GM19455 (cell line): Measurements from ENCODE around the gene CYP46A1.

ENCODE experiments used
- ATAC-seq: cut with Tn5 transposase; IDR thresholded peaks from one replicate; pipeline ENCODE4 v1.9.1; 2021; ENCODE audit not compliant: unreplicated experiment

CYP46A1 gene

DNA sequence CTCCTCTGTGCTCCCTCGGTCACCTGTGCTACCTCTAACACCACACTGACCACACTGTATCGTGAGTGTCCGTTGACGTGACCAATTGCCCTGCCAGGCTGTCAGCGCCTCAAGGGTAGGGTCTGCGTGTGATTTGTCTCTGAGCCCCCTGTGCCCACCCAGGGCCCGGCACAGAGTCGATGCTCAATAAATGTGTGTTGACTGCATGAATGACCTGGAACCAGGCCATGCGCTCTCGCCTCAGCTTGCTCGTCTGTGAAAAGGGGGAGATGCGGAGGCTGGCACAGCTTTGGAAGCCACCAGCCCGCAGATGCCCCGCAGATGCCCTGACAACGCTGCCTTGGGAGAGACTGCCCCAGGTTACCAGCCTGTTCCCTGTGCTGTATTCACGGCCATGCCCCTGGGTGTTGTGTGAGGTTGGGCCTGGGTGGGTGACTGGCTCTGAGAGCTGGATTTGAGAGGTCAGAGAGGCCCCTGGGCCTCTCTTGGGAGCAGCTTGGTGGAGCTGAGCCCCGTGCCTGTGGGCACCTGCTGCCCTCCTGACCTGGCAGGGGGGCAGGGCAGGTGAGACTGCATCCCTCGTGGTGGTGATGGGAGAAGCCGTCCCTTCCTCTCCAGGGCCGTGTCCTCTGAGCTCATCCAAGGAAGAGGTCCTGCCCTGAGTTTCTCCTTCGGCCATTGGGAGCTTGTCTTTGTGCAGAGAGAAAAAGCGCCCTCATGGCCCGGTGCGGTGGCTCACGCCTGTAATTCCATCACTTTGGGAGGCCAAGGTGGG, 43.2 kb downstream of the CYP46A1 start:
- no peak for ATAC-seq

DNA sequence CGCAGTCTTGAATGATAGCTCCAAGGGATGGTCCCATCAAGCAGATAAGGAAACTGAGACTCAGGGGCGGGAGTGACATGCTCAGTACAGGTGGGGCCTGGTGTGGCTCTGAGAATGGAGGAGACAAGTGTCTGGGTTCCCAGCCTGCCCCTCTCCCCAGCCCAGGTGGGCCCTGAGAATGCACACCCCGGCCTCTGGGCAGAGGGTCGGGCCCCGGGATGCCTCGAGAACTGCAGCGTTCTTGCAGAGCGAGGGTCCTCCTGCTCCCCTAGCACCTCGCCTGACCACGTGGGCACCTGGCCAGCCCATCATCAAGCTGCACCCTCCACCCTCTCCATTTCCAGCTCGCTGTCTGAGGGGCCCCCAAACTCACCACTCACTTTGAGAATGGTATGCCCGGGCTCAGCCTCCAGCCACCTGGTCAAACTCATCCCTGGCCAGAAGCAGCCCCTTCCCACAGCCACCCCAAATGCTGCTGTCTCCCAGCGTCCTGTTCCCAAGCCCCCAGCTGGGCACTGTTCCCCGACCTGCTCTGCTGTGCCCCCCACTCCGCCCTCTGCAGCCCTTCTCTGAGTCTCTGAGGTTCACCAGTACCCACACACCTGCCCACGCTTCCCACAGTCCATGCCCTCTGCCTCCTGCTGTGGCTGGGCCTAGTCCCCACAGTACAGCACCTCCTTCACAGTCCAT, 44.3 kb downstream of the CYP46A1 start:
- no peak for ATAC-seq

DNA sequence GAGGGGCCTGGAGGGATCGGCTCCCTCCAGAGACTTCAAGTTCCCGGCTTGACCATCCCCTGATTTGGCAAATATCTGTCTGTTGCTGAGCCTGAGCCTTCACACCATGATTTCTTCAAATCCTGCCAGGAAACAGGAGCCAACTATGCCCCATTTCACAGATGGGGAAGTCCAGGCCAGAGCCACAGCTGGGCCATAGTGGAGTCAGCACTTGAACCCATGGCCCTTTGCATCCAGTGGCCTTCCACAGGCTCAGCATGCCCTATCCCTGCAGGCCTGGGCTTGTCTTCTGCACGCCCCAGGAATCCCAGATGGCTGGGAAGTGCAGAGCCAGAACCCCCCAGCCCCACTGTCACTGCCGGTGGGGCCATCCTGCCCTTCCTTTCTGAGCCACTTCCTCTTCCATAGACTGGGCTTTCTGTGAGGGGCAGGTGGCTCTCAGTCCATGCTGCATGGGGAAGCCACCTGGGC, 44.9 kb downstream of the CYP46A1 start:
- no peak for ATAC-seq

DNA sequence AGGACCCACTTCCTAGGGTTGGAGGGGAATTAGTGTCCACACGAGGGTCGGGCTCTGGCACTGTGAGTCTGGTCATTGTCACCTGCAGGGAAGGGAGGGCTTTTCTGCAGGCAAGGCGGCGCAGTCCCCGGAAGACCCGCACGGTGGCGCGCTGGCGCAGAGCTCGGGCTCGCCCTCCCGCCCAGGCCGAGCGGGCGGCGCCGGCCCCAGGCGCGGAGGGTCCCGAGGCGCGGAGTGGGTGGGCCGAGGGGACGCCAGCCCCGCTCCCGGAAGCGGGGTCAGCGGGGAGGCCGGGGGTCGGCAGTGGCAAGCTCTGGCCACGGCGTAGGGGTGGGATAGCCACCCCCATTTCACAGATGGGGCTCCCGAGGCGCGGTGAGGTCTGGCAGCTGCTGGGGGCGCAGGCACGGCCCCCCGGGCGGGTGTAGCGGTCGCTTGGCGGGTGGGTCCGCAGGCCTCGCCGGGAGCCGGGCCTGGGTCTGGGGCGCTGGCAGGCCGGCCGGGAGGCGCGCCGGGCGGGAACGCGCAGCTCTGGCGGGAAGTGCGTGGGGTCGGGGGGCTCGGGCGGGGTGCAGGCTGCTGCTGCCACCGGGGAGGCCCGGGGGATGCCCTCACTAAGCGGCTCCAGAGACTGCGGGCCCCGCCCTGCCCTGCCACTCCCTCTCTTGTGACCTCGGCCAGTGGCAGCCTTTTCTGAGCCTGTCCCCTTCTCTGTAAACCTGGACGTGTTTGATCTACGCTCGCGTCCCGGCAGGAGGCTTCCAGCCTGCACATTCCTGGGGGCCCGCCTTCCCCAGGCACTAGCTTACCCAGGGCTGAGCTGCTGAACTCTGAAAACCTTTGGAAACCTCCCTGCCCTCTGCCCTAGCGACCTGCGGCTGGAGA, 46.1 kb downstream of the CYP46A1 start:
- no peak for ATAC-seq

DNA sequence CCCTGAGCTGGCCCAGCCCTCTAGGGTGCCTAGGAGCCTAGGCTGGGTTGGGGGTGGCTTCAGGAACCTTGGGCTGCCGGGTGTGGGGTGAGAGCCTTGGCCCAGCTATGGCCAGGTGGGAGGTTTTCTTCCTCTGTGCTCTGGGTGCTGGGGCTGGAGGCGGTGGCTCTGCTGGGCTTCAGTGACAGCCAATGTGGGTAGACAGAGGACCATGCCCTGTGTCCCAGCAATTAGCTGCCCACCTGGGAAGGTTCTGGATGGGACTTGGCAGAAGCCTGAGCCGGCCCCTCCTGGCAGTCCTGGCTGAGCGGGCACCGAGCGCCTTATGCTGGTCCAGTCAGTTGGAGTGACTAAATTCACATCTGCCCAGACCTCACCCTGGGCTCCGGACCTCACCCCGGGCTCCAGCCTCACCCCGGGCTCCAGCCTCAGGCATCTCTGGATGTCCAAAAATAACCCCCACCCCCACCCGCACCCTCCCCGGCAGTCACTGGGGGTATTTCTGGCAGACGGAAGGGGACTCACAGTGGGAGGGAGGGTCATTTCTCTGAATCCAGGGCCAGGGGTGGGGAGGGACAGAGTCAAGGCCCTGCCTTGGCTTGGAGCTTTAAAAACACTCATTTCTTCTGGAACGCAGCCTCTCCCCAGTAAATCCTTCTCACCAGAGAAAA, 46.9 kb downstream of the CYP46A1 start:
- ATAC-seq, result no peak

DNA sequence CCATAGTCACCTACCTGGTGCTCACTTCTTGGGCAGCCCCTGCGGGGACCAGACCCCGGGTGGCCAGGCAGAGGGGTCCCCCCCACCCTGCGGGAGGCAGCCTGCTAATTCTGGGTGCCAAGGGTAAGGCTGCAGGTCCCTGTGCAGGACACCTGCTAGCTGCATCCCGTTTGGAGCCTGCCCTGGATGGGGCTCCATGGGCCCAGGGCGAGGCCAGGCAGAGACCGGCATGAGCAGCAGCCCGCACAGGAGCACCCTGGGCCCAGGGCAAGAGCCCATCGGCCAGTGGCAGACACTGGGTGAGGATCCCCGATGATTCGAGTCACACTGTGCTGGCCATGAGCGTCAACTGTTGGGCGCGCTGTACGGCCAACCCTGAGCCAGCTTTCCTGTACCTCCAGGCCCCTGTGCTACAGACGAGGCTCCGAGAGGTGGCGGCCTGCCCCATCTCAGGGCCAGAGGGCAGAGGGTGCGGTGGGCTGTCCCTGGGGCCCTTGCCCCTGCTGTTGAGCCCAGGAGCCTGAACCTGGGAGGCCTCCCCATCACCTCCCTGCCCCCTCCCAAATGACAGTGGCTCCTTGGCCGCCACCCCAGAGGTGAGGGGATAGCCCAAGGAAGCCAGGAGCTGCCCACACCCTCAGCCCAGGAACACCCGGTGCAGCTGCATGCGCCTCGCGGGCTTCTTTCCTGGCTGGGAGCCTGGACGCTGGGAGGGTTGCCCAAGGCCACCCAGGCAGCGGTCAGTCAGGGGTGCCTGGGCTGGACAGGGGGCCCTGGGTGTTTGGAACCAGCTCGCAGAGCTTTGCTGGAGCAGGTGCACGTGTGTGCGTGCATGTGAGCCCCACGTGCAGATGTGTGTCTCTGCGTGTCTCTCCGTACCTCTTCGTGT, 47.7 kb downstream of the CYP46A1 start:
- no peak for ATAC-seq

DNA sequence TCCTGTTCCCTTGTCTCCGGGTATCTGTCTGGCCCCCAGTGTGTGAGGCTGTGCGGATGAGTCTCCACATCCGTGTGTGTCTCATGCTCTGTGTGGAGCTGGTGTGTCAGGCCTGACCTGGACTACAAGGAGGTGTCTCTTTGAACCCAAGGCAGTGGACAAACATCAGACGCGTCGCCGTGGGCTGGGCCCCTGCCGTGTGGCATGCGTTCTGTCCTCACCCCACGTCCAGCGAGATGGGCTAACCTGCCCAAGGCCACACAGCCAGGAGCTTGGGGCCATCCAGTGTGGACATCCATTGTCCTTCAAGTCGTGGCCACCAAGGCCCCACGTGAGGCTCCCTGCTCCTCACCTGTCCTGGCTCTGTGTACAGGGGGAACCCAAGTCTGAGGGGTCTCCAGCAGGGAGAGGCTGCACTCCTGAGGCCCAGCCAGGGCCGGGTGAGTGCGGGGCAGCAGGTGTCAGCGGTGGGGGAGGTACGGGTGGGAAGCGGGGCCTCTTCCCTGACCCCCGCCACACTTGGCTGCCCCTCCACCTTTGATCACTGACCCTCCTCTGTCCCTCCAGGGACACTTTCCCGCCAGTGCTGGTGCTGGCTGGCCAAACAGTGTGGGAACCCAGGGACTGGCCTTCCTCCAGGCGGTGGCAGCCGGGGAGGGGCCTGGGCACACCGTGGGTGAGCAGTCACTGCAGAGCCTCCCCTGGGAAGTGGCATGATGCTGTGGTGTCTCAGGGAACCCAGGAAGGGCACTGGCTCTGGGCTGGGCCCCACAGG, 48.5 kb downstream of the CYP46A1 start:
- no peak for ATAC-seq

DNA sequence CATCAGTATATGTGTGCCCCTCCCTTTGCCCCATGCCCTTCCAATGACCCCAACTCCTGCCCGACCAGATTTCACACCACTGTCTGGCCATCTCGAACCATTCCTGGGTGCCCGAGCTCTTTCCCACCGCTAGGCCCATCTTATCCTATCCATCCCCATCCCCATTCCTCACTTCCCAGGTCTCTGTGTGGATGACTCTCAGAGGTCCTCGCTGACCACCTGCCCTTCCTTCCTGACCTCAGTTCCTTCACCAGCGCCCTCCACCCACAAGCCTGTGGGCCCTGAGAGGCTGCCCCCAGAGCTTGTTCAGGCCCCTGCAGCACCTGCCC, 49.1 kb downstream of the CYP46A1 start:
- ATAC-seq, result no peak

DNA sequence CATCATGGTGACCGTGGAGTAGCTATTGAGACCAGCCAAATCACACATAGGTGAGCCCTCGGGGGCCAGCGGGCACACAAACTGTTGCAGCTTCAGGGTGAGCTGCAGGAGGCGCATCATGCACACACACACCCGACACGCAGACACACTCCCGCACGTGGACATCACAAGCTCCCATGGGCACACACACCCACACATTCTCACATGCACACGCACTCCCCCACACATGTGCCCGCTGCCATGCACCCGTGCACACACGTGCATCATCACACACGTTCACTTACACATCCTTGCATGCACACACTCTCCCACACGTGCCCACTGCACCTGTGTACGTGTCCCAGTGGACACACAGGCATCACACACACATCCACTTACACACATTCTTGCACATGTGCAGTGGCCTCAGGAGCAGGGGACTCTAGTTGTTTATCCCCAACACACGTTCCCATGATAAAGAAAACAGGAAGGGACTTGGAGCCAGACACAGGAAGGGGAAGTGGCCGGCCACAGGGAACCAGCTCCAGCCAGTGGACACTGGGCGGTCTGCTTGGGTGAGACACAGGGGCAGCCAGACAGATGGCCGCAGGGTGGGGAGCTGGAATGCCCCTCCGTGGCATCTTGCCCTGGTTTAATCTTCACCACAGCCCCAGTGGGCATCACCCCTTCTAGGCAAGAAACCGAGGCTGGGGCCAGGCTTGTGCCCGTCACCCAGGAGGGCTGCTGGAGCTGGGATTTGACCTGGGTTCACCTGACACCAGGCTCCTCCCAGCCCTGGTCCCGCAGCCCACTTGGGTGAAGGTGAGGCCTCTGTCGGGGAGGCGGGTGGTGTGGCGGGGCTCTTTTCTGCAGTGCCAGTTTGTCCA, 49.7 kb downstream of the CYP46A1 start:
- ATAC-seq, result no peak

DNA sequence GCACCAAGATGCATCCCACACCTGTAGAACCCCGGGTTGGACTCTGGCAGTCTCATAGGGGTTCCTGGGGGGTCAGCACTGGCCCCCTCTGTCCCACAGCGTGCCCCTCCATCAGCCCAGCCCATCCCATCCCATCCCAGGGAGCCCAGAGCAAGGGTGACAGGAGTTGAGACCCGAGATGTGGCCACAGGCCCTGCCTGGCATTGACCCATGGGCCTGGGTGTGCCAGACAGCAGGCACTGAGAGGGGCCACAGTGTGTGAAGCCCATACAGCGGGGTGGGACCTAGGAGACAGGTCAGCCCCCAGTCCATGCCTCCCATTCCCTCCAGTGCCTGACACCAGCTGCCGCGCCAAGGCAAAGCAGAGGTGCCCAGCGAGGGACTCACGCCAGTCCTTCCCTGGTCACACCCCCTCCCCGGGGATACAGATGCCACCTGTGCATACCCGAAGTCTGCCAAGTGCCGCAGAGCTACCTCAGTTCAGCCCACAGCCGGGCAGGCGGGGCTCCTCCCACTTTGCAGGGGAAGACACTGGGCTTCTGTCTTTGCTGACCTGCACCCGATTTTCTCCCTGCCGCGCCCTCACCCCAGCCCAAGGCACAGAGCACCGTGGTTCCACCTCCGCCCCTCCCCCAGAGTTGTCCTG, 50.4 kb downstream of the CYP46A1 start:
- no peak for ATAC-seq

DNA sequence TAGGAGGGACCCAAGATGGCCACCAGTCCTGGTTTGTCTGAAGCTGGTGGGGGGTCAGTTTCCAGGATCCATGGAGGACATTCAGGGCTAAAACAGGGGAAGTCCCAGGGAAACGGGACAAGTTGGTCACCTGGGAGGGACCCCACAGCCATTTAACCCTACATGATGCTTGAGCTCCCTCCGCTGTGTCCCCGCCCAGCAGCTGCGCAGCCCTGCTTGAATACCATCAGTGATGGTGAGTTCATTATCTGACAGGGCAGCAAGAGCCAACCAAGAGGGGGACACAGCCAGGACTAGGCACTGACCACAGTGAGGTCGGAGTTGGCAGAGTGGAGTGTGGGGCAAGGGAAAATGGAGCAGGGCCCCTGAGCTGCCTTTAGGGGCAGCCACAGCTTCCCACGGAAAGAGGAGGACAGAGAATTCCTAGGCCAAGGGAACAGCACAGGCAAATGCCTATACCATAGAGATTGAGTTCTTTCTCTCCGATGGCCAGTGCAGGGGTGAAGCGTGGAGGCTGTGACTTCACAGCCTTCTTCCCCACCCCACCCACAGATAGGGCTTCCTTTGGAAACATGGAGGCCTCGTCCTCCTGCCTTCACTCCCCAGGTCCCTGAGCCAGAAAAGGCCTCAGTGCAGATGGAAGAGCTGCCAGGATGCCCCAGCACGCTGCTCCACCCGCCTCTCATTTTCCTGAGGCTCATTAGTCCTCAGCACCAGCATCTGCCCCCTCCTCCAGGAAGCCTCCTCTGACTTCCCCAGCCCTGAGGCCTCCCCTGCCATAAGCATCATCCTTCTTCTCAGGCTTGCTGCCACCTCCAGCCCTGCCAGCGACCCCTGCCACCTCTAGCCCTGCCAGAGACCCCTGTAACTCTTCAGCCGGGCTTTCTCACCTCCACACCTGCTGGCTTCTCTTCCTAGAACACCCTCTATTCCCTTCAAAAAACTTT, 51.4 kb downstream of the CYP46A1 start:
- no peak for ATAC-seq

DNA sequence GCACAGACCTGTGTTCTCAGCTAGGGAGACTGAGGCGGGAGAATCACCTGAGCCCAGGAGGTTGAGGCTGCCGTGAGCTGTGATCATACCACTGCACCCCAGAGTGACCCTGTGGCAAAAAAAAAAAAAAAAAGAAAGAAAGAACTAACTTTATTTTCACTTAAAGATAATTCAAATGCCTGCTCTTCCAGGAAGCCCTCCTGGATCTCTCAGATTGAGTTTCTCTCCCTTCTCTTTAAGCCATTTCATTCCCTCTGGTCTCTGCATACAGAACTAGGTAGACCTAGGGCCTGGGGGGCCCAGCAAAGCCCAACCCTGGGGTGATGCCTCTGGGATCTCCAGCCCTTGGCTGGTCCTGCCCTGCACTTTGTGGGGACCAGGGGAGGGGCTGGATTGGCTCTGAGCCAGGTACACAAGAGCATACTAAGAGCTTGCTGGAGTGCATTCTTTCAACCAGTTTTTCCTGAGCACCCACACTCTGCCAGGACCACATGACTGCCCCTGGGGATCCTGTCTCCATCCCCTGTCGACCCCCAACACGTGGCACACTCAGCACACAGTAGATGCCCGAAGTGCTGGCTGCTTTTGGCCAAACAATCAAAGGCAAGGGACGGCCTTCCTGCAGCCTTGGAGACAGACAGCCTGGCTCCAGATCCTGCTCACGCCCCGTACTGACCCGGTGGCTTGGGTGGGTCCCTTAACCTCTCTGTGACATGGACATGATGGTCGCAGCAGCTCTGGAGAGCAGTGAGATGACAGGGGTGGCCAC, 52.7 kb downstream of the CYP46A1 start:
- no peak for ATAC-seq

DNA sequence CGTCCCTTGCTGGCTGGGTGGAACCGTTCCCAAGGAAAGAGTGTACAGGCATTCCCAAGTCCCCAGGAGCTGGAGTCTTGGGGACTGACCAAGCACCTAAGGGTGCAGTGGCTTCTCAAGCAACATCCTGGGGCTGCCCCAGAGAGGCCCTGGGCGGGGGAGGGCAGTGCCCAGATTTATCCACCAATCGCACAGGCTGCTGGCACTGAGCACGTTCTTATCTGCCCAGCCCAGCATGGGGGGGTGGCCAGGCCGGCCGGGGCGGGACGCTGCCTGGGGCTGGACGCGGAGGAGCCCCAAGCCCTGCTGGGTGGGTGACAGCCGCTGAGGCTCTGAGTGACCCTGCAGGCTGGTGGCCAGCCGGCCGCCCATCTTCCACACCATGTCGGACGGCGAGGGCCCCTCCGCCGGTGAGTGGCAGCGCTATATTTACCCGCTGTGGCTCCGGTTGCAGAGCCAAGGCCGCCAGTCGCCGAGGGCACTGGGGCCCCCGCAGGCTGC, 53.4 kb downstream of the CYP46A1 start:
- no peak for ATAC-seq

DNA sequence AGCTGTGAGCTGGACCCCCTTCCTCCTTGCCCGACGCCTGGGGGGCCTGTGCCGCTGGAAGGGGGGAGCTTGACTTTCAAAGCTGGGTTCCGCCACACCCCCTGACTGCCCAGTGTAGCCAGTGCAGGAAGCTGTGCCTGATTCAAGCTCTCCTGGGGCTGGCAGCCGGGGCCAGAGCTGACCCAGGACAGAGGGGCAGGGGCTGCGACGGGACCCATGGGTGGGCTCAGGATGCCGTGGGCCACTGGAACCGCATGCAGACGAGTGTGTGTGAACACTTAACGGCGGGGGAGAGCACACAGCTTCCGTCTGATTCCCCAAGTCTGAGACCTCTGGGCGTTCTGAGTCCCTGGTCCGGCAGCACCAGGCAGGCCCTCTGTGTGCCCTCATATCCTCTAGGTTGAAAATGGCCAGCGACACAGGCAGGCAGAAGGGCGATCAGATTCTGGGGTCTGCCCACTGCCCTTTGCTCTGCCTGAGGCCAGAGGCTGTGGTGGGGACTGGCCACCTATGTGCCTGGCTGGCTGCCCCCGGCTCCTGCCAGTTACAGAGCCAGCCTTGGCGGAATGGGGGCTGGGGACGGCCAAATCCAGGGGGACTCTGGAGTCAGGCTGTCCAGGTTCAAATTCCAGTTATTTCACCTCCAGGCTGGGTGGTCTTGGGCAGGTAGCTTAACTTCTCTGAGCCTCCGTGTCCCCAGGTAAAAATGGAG, 54.0 kb downstream of the CYP46A1 start:
- ATAC-seq, result no peak

DNA sequence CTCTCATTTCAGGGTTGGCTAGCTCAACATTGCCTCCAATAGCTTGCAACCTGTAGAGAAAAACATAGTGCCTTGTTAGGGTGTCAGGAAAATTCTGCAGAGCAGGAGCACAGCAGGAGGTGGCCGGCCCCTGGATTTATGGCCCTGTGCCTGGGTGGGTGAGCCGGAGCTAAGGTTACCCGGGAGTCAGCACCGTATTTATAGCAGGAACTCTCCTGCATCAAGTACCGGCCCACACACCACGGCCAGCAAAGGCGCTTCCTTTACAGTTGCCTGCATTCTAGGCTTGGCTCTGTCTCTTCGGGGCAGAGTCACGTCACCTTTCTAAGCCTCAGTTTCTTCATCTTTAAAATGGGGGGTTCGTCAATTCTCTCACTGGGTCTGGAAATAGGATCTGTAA, 56.3 kb downstream of the CYP46A1 start:
- ATAC-seq, result no peak
